Bronchial epithelial cell (primary cell): Measurements from ENCODE around the gene TRHDE. TPM values are rescaled to one million over a fixed set of nuclear protein-coding genes. Genes with fewer than 3 reads are reported as not detected.
"Not testable (repeated sequence)": the region's sequence is repeated elsewhere in the genome, so short reads cannot be mapped to it uniquely, and the experiment has no call there.

Experiments used
- DNase-seq: peaks from one replicate; pipeline ENCODE4 v3.0.0-alpha.2; 2010; ENCODE audit warnings: low read depth
- FAIRE-seq: peaks from 2 replicates; lab custom pipeline; 2011; peaks lifted over from hg19 to GRCh38; lab: Jason Lieb, UNC
- H3K27me3 ChIP-seq: 2 replicates; pipeline ENCODE4 v1.5.1; 2011; ENCODE audit warnings: low read length; ENCODE audit not compliant: control insufficient read depth, insufficient read depth
- H3K36me3 ChIP-seq: 2 replicates; pipeline ENCODE4 v1.5.1; 2011; ENCODE audit warnings: low read length; ENCODE audit not compliant: control insufficient read depth, insufficient read depth
- H3K4me3 ChIP-seq: 2 replicates; pipeline ENCODE4 v1.5.1; 2011; ENCODE audit warnings: mild to moderate bottlenecking, low read depth, low read length, control low read depth
- CTCF ChIP-seq: IDR thresholded peaks from 2 replicates; pipeline ENCODE4 v1.5.1; 2011; ENCODE audit warnings: mild to moderate bottlenecking, moderate library complexity, low read length, control low read depth, inconsistent platforms; ENCODE audit not compliant: insufficient read depth, severe bottlenecking
- total RNA-seq: library from RNA; depleted of rRNA; stranded (reverse); fragments of >200 nt; gene quantifications from 2 replicates; pipeline ENCODE4 v1.2.1, GENCODE V29; 2014

The TRHDE gene
- total RNA-seq, 1 donor from 2014 or later, result 0.26 TPM

- Histone ChIP-seq H3K4me3 (no peak overlapping the region), H3K36me3 (no peaks in the 10 kb centered on the region), H3K27me3 (no peaks in the 10 kb centered on the region)
- no peak for DNase-seq
- no peak for TF ChIP-seq CTCF
- no peak for FAIRE-seq
Measured at GRCh38 chr12:72502546-72502945, 230.4 kb downstream of the TRHDE start.

DNA sequence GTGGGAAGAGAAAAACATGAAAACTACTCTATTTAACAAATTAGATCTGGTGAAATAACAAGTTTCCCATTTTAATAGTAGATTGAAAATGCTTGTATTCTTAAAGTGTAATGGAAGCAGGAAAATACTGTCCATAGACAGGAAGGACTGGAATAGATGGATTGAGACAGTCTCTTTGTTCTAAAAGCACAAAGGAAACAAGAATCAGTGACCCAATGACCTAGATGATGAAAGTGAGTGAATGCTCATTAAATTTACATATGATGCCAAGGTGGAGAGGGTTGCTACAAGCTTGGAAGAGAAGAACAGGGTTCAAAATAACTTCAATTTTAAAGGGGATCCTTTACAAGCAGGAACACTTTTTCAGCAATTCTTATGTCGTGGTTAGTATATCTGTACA is 233.1 kb downstream of the TRHDE start:
- no peak for DNase-seq
- TF ChIP-seq CTCF, result no peak
- no peak for FAIRE-seq
- Histone ChIP-seq H3K27me3 (no peaks in the 10 kb centered on the region), H3K36me3 (no peaks in the 10 kb centered on the region), H3K4me3 (no peak overlapping the region)

DNA sequence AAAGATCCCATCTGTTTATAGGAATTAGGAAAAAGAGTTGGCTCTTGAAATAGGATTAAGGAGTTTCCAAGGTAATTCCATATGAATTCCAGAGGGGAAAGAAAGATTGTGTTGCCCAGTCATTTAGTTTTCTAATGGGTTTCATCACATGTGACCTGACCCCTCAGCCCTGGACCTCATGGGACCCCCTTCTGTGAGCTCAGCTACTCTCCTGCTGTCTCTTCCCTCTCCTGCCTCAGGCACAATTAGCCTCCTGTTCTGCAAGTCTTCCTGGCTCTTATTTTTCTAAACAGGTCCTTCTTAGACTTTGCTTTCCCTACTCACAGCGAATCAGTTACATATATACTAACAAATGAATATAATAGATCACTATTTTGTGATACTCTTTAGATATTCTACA is 237.7 kb downstream of the TRHDE start:
- Histone ChIP-seq H3K36me3 (no peaks in the 10 kb centered on the region), H3K27me3 (no peaks in the 10 kb centered on the region), H3K4me3 (no peak overlapping the region)
- TF ChIP-seq CTCF, result no peak
- FAIRE-seq, result no peak
- DNase-seq, result no peak

- DNase-seq (no peak), FAIRE-seq (no peak)
- Histone ChIP-seq H3K4me3 (no peak overlapping the region), H3K27me3 (no peaks in the 10 kb centered on the region), H3K36me3 (no peaks in the 10 kb centered on the region)
- no peak for TF ChIP-seq CTCF
Measured at GRCh38 chr12:72510772-72511171, 238.6 kb downstream of the TRHDE start.

DNA sequence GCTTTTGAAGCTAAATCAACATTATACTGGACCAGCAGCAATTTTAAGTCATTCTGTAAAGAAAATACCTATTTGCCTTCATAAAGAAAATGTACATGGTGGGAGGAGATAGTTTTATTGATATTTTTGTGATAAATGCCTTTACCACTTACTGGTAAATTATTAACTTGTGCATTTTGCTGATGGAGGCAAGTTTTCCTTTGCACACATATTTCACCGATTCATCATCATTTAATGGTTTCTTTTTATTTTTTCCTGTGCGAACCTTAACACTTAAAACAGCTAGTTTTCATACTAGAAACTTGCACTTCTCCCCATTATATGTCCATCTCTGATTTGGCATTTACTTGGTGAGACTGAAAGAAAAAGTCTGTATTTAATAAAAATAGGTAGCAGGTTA is 239.3 kb downstream of the TRHDE start:
- H3K27me3 ChIP-seq, result no peaks in the 10 kb centered on the region
- DNase-seq (no peak), FAIRE-seq (no peak)
- H3K36me3 ChIP-seq, result no peaks in the 10 kb centered on the region
- no peak overlapping the region for H3K4me3 ChIP-seq
- no peak for TF ChIP-seq CTCF

DNA sequence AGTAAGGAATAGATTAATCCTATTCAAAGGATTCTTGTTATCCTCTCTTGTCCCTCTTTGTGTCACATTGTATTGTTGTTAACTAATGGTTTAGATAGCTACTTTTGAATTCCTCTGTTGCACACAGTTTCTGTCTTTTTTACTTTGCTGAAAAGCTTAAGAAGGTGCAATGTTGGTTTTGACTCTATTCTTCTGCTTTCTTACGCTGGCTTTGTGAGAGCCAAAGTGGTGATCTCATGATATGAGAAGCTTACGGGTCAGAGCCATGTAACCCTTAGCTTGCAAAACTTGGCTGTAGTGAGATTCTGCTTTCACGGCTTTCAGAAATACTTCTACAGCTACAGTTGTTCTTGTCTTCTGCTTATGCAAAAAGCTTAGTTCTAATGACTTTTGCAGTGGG is 239.7 kb downstream of the TRHDE start:
- no peaks in the 10 kb centered on the region for H3K36me3 ChIP-seq
- H3K27me3 ChIP-seq, result no peaks in the 10 kb centered on the region
- no peak overlapping the region for H3K4me3 ChIP-seq
- TF ChIP-seq CTCF, result no peak
- DNase-seq, result peak; percentile 2
- no peak for FAIRE-seq

GRCh38 chr12:72520044-72520678 is 248.0 kb downstream of the TRHDE start:
- not testable (repeated sequence) for H3K4me3 ChIP-seq, DNase-seq, H3K27me3 ChIP-seq, H3K36me3 ChIP-seq, FAIRE-seq
